Smooth muscle cell (in vitro differentiated cells): ENCODE data around the gene S100A4. TPM values are rescaled to one million over a fixed set of nuclear protein-coding genes. Genes with fewer than 3 reads are reported as not detected.

Experiments used
- DNase-seq: peaks from one replicate; lab custom pipeline; 2025; ENCODE audit not compliant: unreplicated experiment; lab: John Stamatoyannopoulos, UW
- H2AFZ ChIP-seq: fragments of 200-600 bp; sonication (generic); 2 replicates; pipeline ENCODE4 v1.6.0; 2016; ENCODE audit warnings: antibody characterized with exemption, low read depth, mild to moderate bottlenecking
- H3F3A ChIP-seq: fragments of 200-600 bp; sonication (generic); 2 replicates; pipeline ENCODE4 v1.6.0; 2017; ENCODE audit warnings: antibody characterized with exemption, low read depth
- H3K27ac ChIP-seq: fragments of 200-600 bp; sonication (generic); 2 replicates; pipeline ENCODE4 v1.5.1; 2016; ENCODE audit warnings: low read depth, mild to moderate bottlenecking
- H3K27me3 ChIP-seq: fragments of 200-600 bp; sonication (generic); 2 replicates; pipeline ENCODE4 v1.6.1; 2016; ENCODE audit warnings: low read depth, mild to moderate bottlenecking
- H3K36me3 ChIP-seq: fragments of 200-600 bp; sonication (generic); 2 replicates; pipeline ENCODE4 v1.5.1; 2016; ENCODE audit warnings: low read depth
- H3K4me1 ChIP-seq: fragments of 200-600 bp; sonication (generic); 2 replicates; pipeline ENCODE4 v1.5.1; 2016; ENCODE audit warnings: low read depth
- H3K4me2 ChIP-seq: fragments of 200-600 bp; sonication (generic); 2 replicates; pipeline ENCODE4 v1.6.0; 2016; ENCODE audit warnings: mild to moderate bottlenecking
- H3K4me3 ChIP-seq: fragments of 200-600 bp; sonication (generic); 2 replicates; pipeline ENCODE4 v1.5.1; 2016; ENCODE audit warnings: mild to moderate bottlenecking
- H3K79me2 ChIP-seq: fragments of 200-600 bp; sonication (generic); 2 replicates; pipeline ENCODE4 v1.6.0; 2016; ENCODE audit warnings: low read depth, mild to moderate bottlenecking
- H3K9ac ChIP-seq: fragments of 200-600 bp; sonication (generic); 2 replicates; pipeline ENCODE4 v1.6.0; 2016; ENCODE audit warnings: low read depth
- H3K9me3 ChIP-seq: fragments of 200-600 bp; sonication (generic); replicated peaks from 2 replicates; pipeline ENCODE4 v1.5.1; 2016; ENCODE audit warnings: low read depth
- H4K20me1 ChIP-seq: fragments of 200-600 bp; sonication (generic); 2 replicates; pipeline ENCODE4 v1.6.0; 2016; ENCODE audit warnings: low read depth
- WGBS: methylation state at CpG from one replicate; pipeline ENCODE4 v1.1.7; 2016; ENCODE audit warnings: low lambda C conversion rate; 5-methylcytosine and 5-hydroxymethylcytosine counted together
- polyA plus RNA-seq: library from polyadenylated mRNA; unstranded; fragments of >200 nt; fragmentation: Nextera tagmentation; extraction: Ambion mirVana; gene quantifications from 2 replicates; pipeline ENCODE4 v1.2.1, GENCODE V29; 2016
- total RNA-seq: library from RNA; depleted of rRNA; stranded (reverse); fragments of >200 nt; gene quantifications from 2 replicates; pipeline ENCODE4 v1.2.3, GENCODE V29; 2014
- TF ChIP-seq, protein P1 (sequence below): fragments of 200-600 bp; sonication (generic); IDR thresholded peaks from 2 replicates; pipeline ENCODE4 v1.5.1; 2017; ENCODE audit warnings: borderline replicate concordance, mild to moderate bottlenecking, antibody characterized with exemption; ENCODE audit not compliant: insufficient read depth, poor library complexity, severe bottlenecking

Gene S100A4
- total and polyA plus RNA-seq, 2 experiments from 2014 or later: 1,222 to 1,802 TPM

GRCh38 chr1:153505576-153505975 is 40.0 kb downstream of the S100A4 start:
- no peak for DNase-seq
- Histone ChIP-seq H3K9me3 (no peaks in the 10 kb centered on the region), H3K4me2 (no peak overlapping the region), H3K27me3 (no peaks in the 10 kb centered on the region), H3K36me3 (no peaks in the 10 kb centered on the region), H3F3A (peaks cover 7% of the 10 kb centered on the region), H3K4me3 (no peak overlapping the region), H3K9ac (no peak overlapping the region), H3K79me2 (no peaks in the 10 kb centered on the region), H3K27ac (no peak overlapping the region), H2AFZ (no peak overlapping the region), H4K20me1 (no peaks in the 10 kb centered on the region), H3K4me1 (peaks cover 7% of the 10 kb centered on the region)
- 79% methylated on average over 1 of the region's 1 CpG for WGBS
- TF ChIP-seq, protein P1, sequence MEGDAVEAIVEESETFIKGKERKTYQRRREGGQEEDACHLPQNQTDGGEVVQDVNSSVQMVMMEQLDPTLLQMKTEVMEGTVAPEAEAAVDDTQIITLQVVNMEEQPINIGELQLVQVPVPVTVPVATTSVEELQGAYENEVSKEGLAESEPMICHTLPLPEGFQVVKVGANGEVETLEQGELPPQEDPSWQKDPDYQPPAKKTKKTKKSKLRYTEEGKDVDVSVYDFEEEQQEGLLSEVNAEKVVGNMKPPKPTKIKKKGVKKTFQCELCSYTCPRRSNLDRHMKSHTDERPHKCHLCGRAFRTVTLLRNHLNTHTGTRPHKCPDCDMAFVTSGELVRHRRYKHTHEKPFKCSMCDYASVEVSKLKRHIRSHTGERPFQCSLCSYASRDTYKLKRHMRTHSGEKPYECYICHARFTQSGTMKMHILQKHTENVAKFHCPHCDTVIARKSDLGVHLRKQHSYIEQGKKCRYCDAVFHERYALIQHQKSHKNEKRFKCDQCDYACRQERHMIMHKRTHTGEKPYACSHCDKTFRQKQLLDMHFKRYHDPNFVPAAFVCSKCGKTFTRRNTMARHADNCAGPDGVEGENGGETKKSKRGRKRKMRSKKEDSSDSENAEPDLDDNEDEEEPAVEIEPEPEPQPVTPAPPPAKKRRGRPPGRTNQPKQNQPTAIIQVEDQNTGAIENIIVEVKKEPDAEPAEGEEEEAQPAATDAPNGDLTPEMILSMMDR: no peak

GRCh38 chr1:153503766-153504165 is 41.8 kb downstream of the S100A4 start:
- Histone ChIP-seq H3K27me3 (no peaks in the 10 kb centered on the region), H4K20me1 (no peaks in the 10 kb centered on the region), H3K4me2 (no peak overlapping the region), H3K36me3 (no peaks in the 10 kb centered on the region), H3K79me2 (no peaks in the 10 kb centered on the region), H3K4me3 (no peak overlapping the region), H3K9ac (no peak overlapping the region), H3F3A (peaks cover 7% of the 10 kb centered on the region), H3K9me3 (no peaks in the 10 kb centered on the region), H3K4me1 (peaks cover 7% of the 10 kb centered on the region), H3K27ac (no peak overlapping the region), H2AFZ (no peak overlapping the region)
- WGBS: 84% methylated on average over 3 of the region's 3 CpGs
- DNase-seq: no peak
- TF ChIP-seq, protein P1: no peak

GRCh38 chr1:153498746-153499145 is 46.9 kb downstream of the S100A4 start:
- Histone ChIP-seq H3K4me2 (no peak overlapping the region), H3K4me1 (no peaks in the 10 kb centered on the region), H3K9me3 (no peaks in the 10 kb centered on the region), H3K27me3 (no peaks in the 10 kb centered on the region), H3F3A (no peaks in the 10 kb centered on the region), H3K36me3 (no peaks in the 10 kb centered on the region), H4K20me1 (no peaks in the 10 kb centered on the region), H2AFZ (no peak overlapping the region), H3K4me3 (no peak overlapping the region), H3K27ac (no peak overlapping the region), H3K79me2 (no peaks in the 10 kb centered on the region), H3K9ac (no peak overlapping the region)
- TF ChIP-seq, protein P1: no peak
- no peak for DNase-seq
- WGBS: 25% methylated on average over 2 of the region's 2 CpGs

DNA sequence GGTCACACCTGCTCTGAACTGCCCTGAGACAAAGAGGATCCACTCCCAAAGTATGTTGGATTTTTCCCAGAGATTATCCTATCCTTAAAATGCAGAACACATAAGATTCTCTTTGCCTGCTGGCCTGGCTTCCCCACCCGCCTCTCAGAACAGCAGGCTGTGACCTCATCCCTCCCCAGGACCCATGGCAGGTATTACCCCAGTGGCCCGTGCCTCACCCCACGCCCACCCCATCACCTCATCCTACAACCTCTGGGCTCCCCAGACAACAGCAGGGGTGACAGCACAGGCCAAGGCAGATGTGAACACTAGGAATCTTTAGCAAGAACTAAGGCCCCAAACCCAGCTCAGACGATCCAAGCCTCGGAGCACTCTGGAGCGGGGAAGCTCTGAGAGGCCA is 50.1 kb downstream of the S100A4 start:
- no peak overlapping the region for H3K4me2 ChIP-seq
- no peaks in the 10 kb centered on the region for H3K9me3 ChIP-seq
- no peak overlapping the region for H3K27ac ChIP-seq
- no peak overlapping the region for H3K4me3 ChIP-seq
- H3K36me3 ChIP-seq: no peaks in the 10 kb centered on the region
- no peaks in the 10 kb centered on the region for H3K79me2 ChIP-seq
- no peak overlapping the region for H3K9ac ChIP-seq
- DNase-seq: no peak
- TF ChIP-seq, protein P1: no peak
- no peak overlapping the region for H2AFZ ChIP-seq
- no peaks in the 10 kb centered on the region for H3K4me1 ChIP-seq
- no peaks in the 10 kb centered on the region for H3K27me3 ChIP-seq
- no peaks in the 10 kb centered on the region for H3F3A ChIP-seq
- no peaks in the 10 kb centered on the region for H4K20me1 ChIP-seq
- WGBS: 81% methylated on average over 6 of the region's 6 CpGs
